HG03521 (cell line): ENCODE measurements around the gene COLEC11.
"Not testable (repeated sequence)": the region's sequence is repeated elsewhere in the genome, so short reads cannot be mapped to it uniquely, and the experiment has no call there.

ENCODE experiments used
- ATAC-seq: cut with Tn5 transposase; IDR thresholded peaks from one replicate; pipeline ENCODE4 v1.9.1; 2021; ENCODE audit warnings: mild to moderate bottlenecking, moderate library complexity; ENCODE audit not compliant: unreplicated experiment

Gene COLEC11

GRCh38 chr2:3604207-3604877 lies 9.4 kb downstream of the COLEC11 start:
- ATAC-seq: no peak

- ATAC-seq: peak; percentile 43
These were observed 10.4 kb downstream of the COLEC11 start for GRCh38 chr2:3604991-3605961.

GRCh38 chr2:3606028-3606369 lies 11.1 kb downstream of the COLEC11 start:
- ATAC-seq: no peak

- ATAC-seq: no peak
These were observed 11.7 kb downstream of the COLEC11 start for GRCh38 chr2:3606370-3607201.

- ATAC-seq: no peak
These were observed 13.7 kb downstream of the COLEC11 start for GRCh38 chr2:3608373-3609278.

- ATAC-seq: not testable (repeated sequence)
These were observed 14.4 kb downstream of the COLEC11 start for GRCh38 chr2:3609279-3609673.

GRCh38 chr2:3610415-3610814 lies 15.5 kb downstream of the COLEC11 start:
- ATAC-seq: no peak

GRCh38 chr2:3610881-3611505 lies 16.1 kb downstream of the COLEC11 start:
- no peak for ATAC-seq

- no peak for ATAC-seq
These were observed 16.7 kb downstream of the COLEC11 start for GRCh38 chr2:3611589-3611988.

- no peak for ATAC-seq
These were observed 18.0 kb downstream of the COLEC11 start for GRCh38 chr2:3612639-3613523.

GRCh38 chr2:3613524-3613905 lies 18.6 kb downstream of the COLEC11 start:
- no peak for ATAC-seq

GRCh38 chr2:3614743-3615142 lies 19.8 kb downstream of the COLEC11 start:
- not testable (repeated sequence) for ATAC-seq

- ATAC-seq: not testable (repeated sequence)
These were observed 20.8 kb downstream of the COLEC11 start for GRCh38 chr2:3615541-3616200.

- not testable (repeated sequence) for ATAC-seq
These were observed 21.7 kb downstream of the COLEC11 start for GRCh38 chr2:3616435-3617197.

GRCh38 chr2:3617198-3617890 lies 22.4 kb downstream of the COLEC11 start:
- ATAC-seq: no peak

GRCh38 chr2:3618367-3618766 lies 23.5 kb downstream of the COLEC11 start:
- ATAC-seq: no peak

- no peak for ATAC-seq
These were observed 24.1 kb downstream of the COLEC11 start for GRCh38 chr2:3619033-3619432.
